ENCODE data around the gene AFAP1.

Gene AFAP1

GRCh38 chr4:7853271-7853670 is 86.4 kb downstream of the AFAP1 start:
- H3K4me1 ChIP-seq (ENCODE audit: control insufficient read depth, insufficient read depth, low read length), result no peaks in the 10 kb centered on the region
- no peaks in the 10 kb centered on the region for H3K9me3 ChIP-seq (ENCODE audit: control insufficient read depth, insufficient read depth, low read length)
- peaks cover 10% of the 10 kb centered on the region for H3K36me3 ChIP-seq (ENCODE audit: control insufficient read depth, insufficient read depth, low read length)
- H3K9ac ChIP-seq (ENCODE audit: low read depth, low read length), result no peak overlapping the region
- no peaks in the 10 kb centered on the region for H3K27me3 ChIP-seq (ENCODE audit: control insufficient read depth, insufficient read depth, low read length)
- no peak overlapping the region for H3K4me3 ChIP-seq (ENCODE audit: low read depth, low read length)

GRCh38 chr4:7852568-7853185 is 87.0 kb downstream of the AFAP1 start:
- Histone ChIP-seq H3K4me1 (ENCODE audit: control insufficient read depth, insufficient read depth, low read length) (no peaks in the 10 kb centered on the region), H3K9me3 (ENCODE audit: control insufficient read depth, insufficient read depth, low read length) (no peaks in the 10 kb centered on the region), H3K4me3 (ENCODE audit: low read depth, low read length) (no peak overlapping the region), H3K27me3 (ENCODE audit: control insufficient read depth, insufficient read depth, low read length) (no peaks in the 10 kb centered on the region), H3K36me3 (ENCODE audit: control insufficient read depth, insufficient read depth, low read length) (peaks cover 10% of the 10 kb centered on the region), H3K9ac (ENCODE audit: low read depth, low read length) (no peak overlapping the region)

GRCh38 chr4:7850489-7850888 is 89.2 kb downstream of the AFAP1 start:
- Histone ChIP-seq H3K9me3 (ENCODE audit: control insufficient read depth, insufficient read depth, low read length) (no peaks in the 10 kb centered on the region), H3K36me3 (ENCODE audit: control insufficient read depth, insufficient read depth, low read length) (peaks cover 7% of the 10 kb centered on the region), H3K9ac (ENCODE audit: low read depth, low read length) (no peak overlapping the region), H3K4me3 (ENCODE audit: low read depth, low read length) (no peak overlapping the region), H3K27me3 (ENCODE audit: control insufficient read depth, insufficient read depth, low read length) (no peaks in the 10 kb centered on the region), H3K4me1 (ENCODE audit: control insufficient read depth, insufficient read depth, low read length) (no peaks in the 10 kb centered on the region)

GRCh38 chr4:7847206-7847605 is 92.5 kb downstream of the AFAP1 start:
- H3K36me3 ChIP-seq (ENCODE audit: control insufficient read depth, insufficient read depth, low read length), result no peaks in the 10 kb centered on the region
- no peaks in the 10 kb centered on the region for H3K9me3 ChIP-seq (ENCODE audit: control insufficient read depth, insufficient read depth, low read length)
- H3K4me1 ChIP-seq (ENCODE audit: control insufficient read depth, insufficient read depth, low read length), result no peaks in the 10 kb centered on the region
- no peak overlapping the region for H3K9ac ChIP-seq (ENCODE audit: low read depth, low read length)
- H3K27me3 ChIP-seq (ENCODE audit: control insufficient read depth, insufficient read depth, low read length), result no peaks in the 10 kb centered on the region
- H3K4me3 ChIP-seq (ENCODE audit: low read depth, low read length), result no peak overlapping the region

GRCh38 chr4:7845493-7846128 is 94.0 kb downstream of the AFAP1 start:
- Histone ChIP-seq H3K9ac (ENCODE audit: low read depth, low read length) (no peak overlapping the region), H3K9me3 (ENCODE audit: control insufficient read depth, insufficient read depth, low read length) (no peaks in the 10 kb centered on the region), H3K27me3 (ENCODE audit: control insufficient read depth, insufficient read depth, low read length) (no peaks in the 10 kb centered on the region), H3K4me3 (ENCODE audit: low read depth, low read length) (no peak overlapping the region), H3K36me3 (ENCODE audit: control insufficient read depth, insufficient read depth, low read length) (no peaks in the 10 kb centered on the region), H3K4me1 (ENCODE audit: control insufficient read depth, insufficient read depth, low read length) (no peaks in the 10 kb centered on the region)

- H3K36me3 ChIP-seq (ENCODE audit: control insufficient read depth, insufficient read depth, low read length), result no peaks in the 10 kb centered on the region
- H3K4me1 ChIP-seq (ENCODE audit: control insufficient read depth, insufficient read depth, low read length), result no peaks in the 10 kb centered on the region
- no peaks in the 10 kb centered on the region for H3K27me3 ChIP-seq (ENCODE audit: control insufficient read depth, insufficient read depth, low read length)
- H3K9ac ChIP-seq (ENCODE audit: low read depth, low read length), result no peak overlapping the region
- H3K9me3 ChIP-seq (ENCODE audit: control insufficient read depth, insufficient read depth, low read length), result no peaks in the 10 kb centered on the region
- H3K4me3 ChIP-seq (ENCODE audit: low read depth, low read length), result no peak overlapping the region
Measured at GRCh38 chr4:7844594-7844991, 95.1 kb downstream of the AFAP1 start.

GRCh38 chr4:7843831-7844593 is 95.6 kb downstream of the AFAP1 start:
- no peak overlapping the region for H3K4me3 ChIP-seq (ENCODE audit: low read depth, low read length)
- no peaks in the 10 kb centered on the region for H3K27me3 ChIP-seq (ENCODE audit: control insufficient read depth, insufficient read depth, low read length)
- H3K9me3 ChIP-seq (ENCODE audit: control insufficient read depth, insufficient read depth, low read length), result no peaks in the 10 kb centered on the region
- no peaks in the 10 kb centered on the region for H3K36me3 ChIP-seq (ENCODE audit: control insufficient read depth, insufficient read depth, low read length)
- H3K9ac ChIP-seq (ENCODE audit: low read depth, low read length), result no peak overlapping the region
- no peaks in the 10 kb centered on the region for H3K4me1 ChIP-seq (ENCODE audit: control insufficient read depth, insufficient read depth, low read length)

- Histone ChIP-seq H3K4me1 (ENCODE audit: control insufficient read depth, insufficient read depth, low read length) (no peaks in the 10 kb centered on the region), H3K9ac (ENCODE audit: low read depth, low read length) (no peak overlapping the region), H3K9me3 (ENCODE audit: control insufficient read depth, insufficient read depth, low read length) (no peaks in the 10 kb centered on the region), H3K36me3 (ENCODE audit: control insufficient read depth, insufficient read depth, low read length) (peaks cover 2% of the 10 kb centered on the region), H3K4me3 (ENCODE audit: low read depth, low read length) (no peak overlapping the region), H3K27me3 (ENCODE audit: control insufficient read depth, insufficient read depth, low read length) (no peaks in the 10 kb centered on the region)
Measured at GRCh38 chr4:7842384-7843279, 97.0 kb downstream of the AFAP1 start.

GRCh38 chr4:7841894-7842293 is 97.8 kb downstream of the AFAP1 start:
- H3K9ac ChIP-seq (ENCODE audit: low read depth, low read length), result no peak overlapping the region
- H3K36me3 ChIP-seq (ENCODE audit: control insufficient read depth, insufficient read depth, low read length), result peaks cover 5% of the 10 kb centered on the region
- H3K27me3 ChIP-seq (ENCODE audit: control insufficient read depth, insufficient read depth, low read length), result no peaks in the 10 kb centered on the region

GRCh38 chr4:7841071-7841470 is 98.6 kb downstream of the AFAP1 start:
- Histone ChIP-seq H3K4me1 (ENCODE audit: control insufficient read depth, insufficient read depth, low read length) (no peaks in the 10 kb centered on the region), H3K36me3 (ENCODE audit: control insufficient read depth, insufficient read depth, low read length) (peaks cover 5% of the 10 kb centered on the region), H3K4me3 (ENCODE audit: low read depth, low read length) (no peak overlapping the region), H3K9ac (ENCODE audit: low read depth, low read length) (no peak overlapping the region), H3K27me3 (ENCODE audit: control insufficient read depth, insufficient read depth, low read length) (no peaks in the 10 kb centered on the region), H3K9me3 (ENCODE audit: control insufficient read depth, insufficient read depth, low read length) (no peaks in the 10 kb centered on the region)

More at GRCh38 chr4:7841894-7842293, 97.8 kb downstream of the AFAP1 start:
- Histone ChIP-seq H3K9me3 (ENCODE audit: control insufficient read depth, insufficient read depth, low read length) (no peaks in the 10 kb centered on the region), H3K4me3 (ENCODE audit: low read depth, low read length) (no peak overlapping the region), H3K4me1 (ENCODE audit: control insufficient read depth, insufficient read depth, low read length) (no peaks in the 10 kb centered on the region)

GRCh38 chr4:7839856-7840255 is 99.8 kb downstream of the AFAP1 start:
- no peaks in the 10 kb centered on the region for H3K9me3 ChIP-seq (ENCODE audit: control insufficient read depth, insufficient read depth, low read length)
- H3K9ac ChIP-seq (ENCODE audit: low read depth, low read length), result no peak overlapping the region
- H3K4me3 ChIP-seq (ENCODE audit: low read depth, low read length), result no peak overlapping the region
- no peaks in the 10 kb centered on the region for H3K27me3 ChIP-seq (ENCODE audit: control insufficient read depth, insufficient read depth, low read length)
- H3K4me1 ChIP-seq (ENCODE audit: control insufficient read depth, insufficient read depth, low read length), result no peaks in the 10 kb centered on the region
- peaks cover 5% of the 10 kb centered on the region for H3K36me3 ChIP-seq (ENCODE audit: control insufficient read depth, insufficient read depth, low read length)
